Ishikawa (cell line): ENCODE data around the gene NXN.

ENCODE experiments used
- CEBPB ChIP-seq: IDR thresholded peaks from 2 replicates; pipeline ENCODE4 v1.6.1; 2012
- CREB1 ChIP-seq: IDR thresholded peaks from 2 replicates; pipeline ENCODE4 v1.6.1; 2012; ENCODE audit warnings: low read depth
- EGR1 ChIP-seq: IDR thresholded peaks from 2 replicates; pipeline ENCODE4 v1.6.1; 2012
- EP300 ChIP-seq: IDR thresholded peaks from 2 replicates; pipeline ENCODE4 v1.6.1; 2012; ENCODE audit warnings: borderline replicate concordance
- FOXM1 ChIP-seq: IDR thresholded peaks from 2 replicates; pipeline ENCODE4 v1.6.1; 2012; ENCODE audit warnings: low read depth, borderline replicate concordance
- NFIC ChIP-seq: IDR thresholded peaks from 2 replicates; pipeline ENCODE4 v1.6.1; 2012
- RAD21 ChIP-seq: IDR thresholded peaks from 2 replicates; pipeline ENCODE4 v1.6.1; 2012; ENCODE audit warnings: low read depth
- REST ChIP-seq: IDR thresholded peaks from 2 replicates; pipeline ENCODE4 v1.6.1; 2012; ENCODE audit warnings: low read depth, mild to moderate bottlenecking
- TAF1 ChIP-seq: IDR thresholded peaks from 2 replicates; pipeline ENCODE4 v1.6.1; 2012; ENCODE audit warnings: low read depth, mild to moderate bottlenecking
- TCF12 ChIP-seq: IDR thresholded peaks from 2 replicates; pipeline ENCODE4 v1.6.1; 2012; ENCODE audit warnings: low read depth
- TEAD4 ChIP-seq: IDR thresholded peaks from 2 replicates; pipeline ENCODE4 v1.6.1; 2012
- YY1 ChIP-seq: IDR thresholded peaks from 2 replicates; pipeline ENCODE4 v1.6.1; 2012; ENCODE audit warnings: low read depth
- ZBTB7A ChIP-seq: IDR thresholded peaks from 2 replicates; pipeline ENCODE4 v1.6.1; 2012; ENCODE audit warnings: low read depth
- TF ChIP-seq, protein P1 (sequence below): IDR thresholded peaks from 2 replicates; pipeline ENCODE4 v1.6.1; 2012
- TF ChIP-seq, protein P2 (sequence below): IDR thresholded peaks from 2 replicates; pipeline ENCODE4 v1.6.1; 2012

NXN gene

GRCh38 chr17:979539-980405 is at the start of gene NXN:
TSS of gene NXN (minus strand) at chr17:979776.
- TF ChIP-seq, protein P1, sequence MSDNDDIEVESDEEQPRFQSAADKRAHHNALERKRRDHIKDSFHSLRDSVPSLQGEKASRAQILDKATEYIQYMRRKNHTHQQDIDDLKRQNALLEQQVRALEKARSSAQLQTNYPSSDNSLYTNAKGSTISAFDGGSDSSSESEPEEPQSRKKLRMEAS: peak; percentile 21; the same call in 1 of the 2 replicates
- TF ChIP-seq NFIC (no peak), ZBTB7A (peak; percentile 74; the same call in 1 of the 2 replicates), EGR1 (peak; percentile 22; the same call in 1 of the 2 replicates), TAF1 (peak; percentile 34; the same call in 1 of the 2 replicates)

- TF ChIP-seq, protein P2, sequence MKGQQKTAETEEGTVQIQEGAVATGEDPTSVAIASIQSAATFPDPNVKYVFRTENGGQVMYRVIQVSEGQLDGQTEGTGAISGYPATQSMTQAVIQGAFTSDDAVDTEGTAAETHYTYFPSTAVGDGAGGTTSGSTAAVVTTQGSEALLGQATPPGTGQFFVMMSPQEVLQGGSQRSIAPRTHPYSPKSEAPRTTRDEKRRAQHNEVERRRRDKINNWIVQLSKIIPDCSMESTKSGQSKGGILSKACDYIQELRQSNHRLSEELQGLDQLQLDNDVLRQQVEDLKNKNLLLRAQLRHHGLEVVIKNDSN: no peak
- TF ChIP-seq NFIC (no peak), CEBPB (no peak), ZBTB7A (no peak), EP300 (no peak), TEAD4 (no peak), RAD21 (no peak)
These were observed 47.5 kb upstream of the NXN start for GRCh38 chr17:1027044-1027443.

GRCh38 chr17:1026599-1026975 is 47.0 kb upstream of the NXN start:
- TF ChIP-seq REST (no peak), TCF12 (no peak), FOXM1 (no peak), ZBTB7A (no peak), CREB1 (no peak), RAD21 (no peak), NFIC (no peak), TAF1 (no peak), CEBPB (no peak), TEAD4 (no peak), EP300 (no peak), YY1 (no peak), EGR1 (no peak)
- TF ChIP-seq, protein P2: no peak
- TF ChIP-seq, protein P1: no peak

DNA sequence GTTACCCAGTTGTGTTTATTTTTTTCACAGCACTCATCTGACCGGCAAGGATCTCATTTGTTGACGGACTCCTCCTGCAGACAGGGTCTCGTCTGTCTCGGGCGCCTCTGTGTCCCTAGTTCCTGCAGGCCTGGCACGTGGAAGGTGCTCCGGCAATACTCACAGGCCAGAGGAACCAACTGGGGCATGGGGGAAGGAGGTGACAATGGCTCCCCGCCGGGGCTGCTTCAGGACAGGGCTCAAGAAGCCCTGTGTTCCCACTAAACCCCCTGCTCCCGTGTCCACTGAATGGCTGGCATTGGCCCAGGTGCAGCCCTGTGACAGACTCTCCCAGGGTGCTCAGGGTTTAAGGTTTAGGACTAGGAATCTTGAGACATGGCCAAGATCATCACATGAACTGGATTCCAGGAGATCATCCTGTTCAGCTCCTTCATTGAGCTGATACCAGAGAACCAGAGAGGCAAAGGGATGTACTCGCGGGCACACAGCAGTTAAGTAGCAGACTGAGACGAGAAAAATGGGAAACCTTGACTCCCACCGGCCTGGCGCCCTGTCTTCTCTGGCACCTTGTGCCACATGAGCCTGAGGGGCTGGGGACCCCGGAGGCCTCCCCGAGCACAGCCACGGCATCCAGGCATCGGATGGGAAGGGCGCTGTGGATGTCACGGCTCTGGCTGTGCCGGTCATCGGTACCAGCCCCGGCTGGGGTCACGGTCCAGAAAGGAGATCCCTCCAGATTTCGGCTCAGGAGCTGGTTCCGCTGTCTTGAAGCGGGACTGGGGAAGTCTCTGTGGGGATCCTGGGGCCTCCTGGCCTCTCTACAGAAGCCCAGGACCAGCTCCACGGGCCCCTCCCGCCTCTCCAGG is 46.4 kb upstream of the NXN start:
- no peak for TF ChIP-seq REST
- no peak for TF ChIP-seq RAD21
- TF ChIP-seq CREB1: no peak
- no peak for TF ChIP-seq EGR1
- TF ChIP-seq TEAD4: no peak
- TF ChIP-seq NFIC: no peak
- no peak for TF ChIP-seq ZBTB7A
- TF ChIP-seq, protein P1: no peak
- TF ChIP-seq, protein P2: no peak
- TF ChIP-seq EP300: no peak
- no peak for TF ChIP-seq TAF1
- no peak for TF ChIP-seq FOXM1
- TF ChIP-seq TCF12: no peak
- TF ChIP-seq CEBPB: no peak
- no peak for TF ChIP-seq YY1
